GM23248 (cell line): ENCODE data around the gene TAOK1. TPM values are rescaled to one million over a fixed set of nuclear protein-coding genes. Genes with fewer than 3 reads are reported as not detected.

Source experiments
- DNase-seq: peaks from one replicate; pipeline ENCODE4 v3.0.0-alpha.2; 2015
- H2AFZ ChIP-seq: fragments of 200-600 bp; sonication (generic); 2 replicates; pipeline ENCODE4 v1.6.1; 2016; ENCODE audit warnings: antibody characterized with exemption
- H3F3A ChIP-seq: fragments of 200-600 bp; sonication (generic); 2 replicates; pipeline ENCODE4 v1.6.1; 2016; ENCODE audit warnings: mild to moderate bottlenecking, antibody characterized with exemption, mixed run types; ENCODE audit not compliant: insufficient read depth
- H3K27ac ChIP-seq: fragments of 200-600 bp; sonication (generic); 2 replicates; pipeline ENCODE4 v1.5.1; 2016; ENCODE audit warnings: mild to moderate bottlenecking
- H3K27me3 ChIP-seq: fragments of 200-600 bp; sonication (generic); replicated peaks from 2 replicates; pipeline ENCODE4 v1.6.1; 2016; ENCODE audit warnings: mild to moderate bottlenecking; ENCODE audit not compliant: insufficient read depth
- H3K36me3 ChIP-seq: fragments of 200-600 bp; sonication (generic); 2 replicates; pipeline ENCODE4 v1.6.1; 2016; ENCODE audit warnings: low read depth, mild to moderate bottlenecking
- H3K4me1 ChIP-seq: fragments of 200-600 bp; sonication (generic); 2 replicates; pipeline ENCODE4 v1.6.1; 2016; ENCODE audit warnings: mild to moderate bottlenecking; ENCODE audit not compliant: insufficient read depth
- H3K4me2 ChIP-seq: fragments of 200-600 bp; sonication (generic); one replicate; pipeline ENCODE4 v1.6.1; 2016; ENCODE audit warnings: mild to moderate bottlenecking; ENCODE audit not compliant: unreplicated experiment
- H3K4me3 ChIP-seq: fragments of 200-600 bp; sonication (generic); 2 replicates; pipeline ENCODE4 v1.5.1; 2016; ENCODE audit warnings: mild to moderate bottlenecking
- H3K79me2 ChIP-seq: fragments of 200-600 bp; sonication (generic); 2 replicates; pipeline ENCODE4 v1.6.1; 2016; ENCODE audit warnings: mild to moderate bottlenecking; ENCODE audit not compliant: insufficient read depth
- H3K9ac ChIP-seq: fragments of 200-600 bp; sonication (generic); 2 replicates; pipeline ENCODE4 v1.6.1; 2016; ENCODE audit warnings: mild to moderate bottlenecking
- H3K9me2 ChIP-seq: fragments of 200-600 bp; sonication (generic); 2 replicates; pipeline ENCODE4 v1.6.1; 2016; ENCODE audit warnings: mixed run types, mild to moderate bottlenecking, moderate library complexity; ENCODE audit not compliant: insufficient read depth
- H3K9me3 ChIP-seq: fragments of 200-600 bp; sonication (generic); one replicate; pipeline ENCODE4 v1.6.1; 2017; ENCODE audit warnings: low read depth
- H4K20me1 ChIP-seq: fragments of 200-600 bp; sonication (generic); 2 replicates; pipeline ENCODE4 v1.6.0; 2016; ENCODE audit not compliant: insufficient read depth
- EZH2 ChIP-seq: fragments of 200-600 bp; sonication (generic); IDR thresholded peaks from 2 replicates; pipeline ENCODE4 v1.6.1; 2018; ENCODE audit warnings: antibody characterized with exemption, mild to moderate bottlenecking; ENCODE audit not compliant: insufficient read depth, poor library complexity, severe bottlenecking
- EZH2phosphoT487 ChIP-seq: fragments of 200-600 bp; sonication (generic); IDR thresholded peaks from 2 replicates; pipeline ENCODE4 v1.6.1; 2018; ENCODE audit warnings: antibody characterized with exemption, moderate library complexity, mild to moderate bottlenecking, low read depth; ENCODE audit not compliant: insufficient read depth
- WGBS, 2 experiments: methylation state at CpG; one replicate each; pipeline ENCODE4 v1.1.6; 2015 to 2017; ENCODE audit warnings: low lambda C conversion rate in 2 of 2, low coverage in 1 of 2; ENCODE audit errors: missing lambda C conversion rate in 2 of 2; 5-methylcytosine and 5-hydroxymethylcytosine counted together
- in situ Hi-C: fragments of 300-500 bp; cut with MboI; formaldehyde crosslinking; loops from 2 replicates; pipeline ENCODE4 v1.15.0; 2020
- polyA plus RNA-seq: library from polyadenylated mRNA; unstranded; fragments of >200 nt; fragmentation: Nextera tagmentation; extraction: Ambion mirVana; gene quantifications from 2 replicates; pipeline ENCODE4 v1.2.1, GENCODE V29; 2016
- total RNA-seq: library from RNA; depleted of rRNA; stranded (reverse); fragments of >200 nt; shearing (Covaris generic); gene quantifications from 2 replicates; pipeline ENCODE4 v1.2.3, GENCODE V29; 2014

TAOK1 gene
- total and polyA plus RNA-seq, 2 experiments from 2014 or later, result 7.6 to 49.9 TPM

GRCh38 chr17:29412780-29413565 is 22.8 kb downstream of the TAOK1 start:
- Histone ChIP-seq H3K4me1 (peaks cover 29% of the 10 kb centered on the region), H3K9me3 (no peaks in the 10 kb centered on the region), H3K4me3 (peak overlapping the region; percentile 11; the same call in 1 of the 2 replicates), H3F3A (peaks cover 45% of the 10 kb centered on the region), H3K27ac (peak overlapping the region; percentile 59), H2AFZ (no peak overlapping the region), H3K79me2 (peaks cover 95% of the 10 kb centered on the region), H3K4me2 (peak overlapping the region; percentile 51), H3K9me2 (no peaks in the 10 kb centered on the region), H3K36me3 (no peaks in the 10 kb centered on the region), H3K27me3 (no peaks in the 10 kb centered on the region), H4K20me1 (peaks cover 32% of the 10 kb centered on the region), H3K9ac (peak overlapping the region; percentile 11; the same call in 1 of the 2 replicates)
- 21 to 24% methylated on average over 7 of the region's 7 CpGs for WGBS, 2 experiments
- TF ChIP-seq EZH2 (no peak), EZH2phosphoT487 (peak; percentile 81; the same call in 1 of the 2 replicates)
- DNase-seq, result peak; percentile 86
- in situ Hi-C loops, result no loop called here

GRCh38 chr17:29420128-29420527 is 30.0 kb downstream of the TAOK1 start:
- H3F3A ChIP-seq, result peaks cover 16% of the 10 kb centered on the region
- H2AFZ ChIP-seq, result no peak overlapping the region
- peaks cover 4% of the 10 kb centered on the region for H4K20me1 ChIP-seq
- no peaks in the 10 kb centered on the region; the same call in 1 of the 2 replicates for H3K36me3 ChIP-seq
- H3K9ac ChIP-seq, result no peak overlapping the region
- no peaks in the 10 kb centered on the region for H3K9me2 ChIP-seq
- no peak overlapping the region for H3K27ac ChIP-seq
- H3K4me1 ChIP-seq, result no peaks in the 10 kb centered on the region
- DNase-seq, result no peak
- H3K9me3 ChIP-seq, result no peaks in the 10 kb centered on the region
- H3K79me2 ChIP-seq, result peaks cover 100% of the 10 kb centered on the region
- H3K27me3 ChIP-seq, result no peaks in the 10 kb centered on the region
- TF ChIP-seq EZH2phosphoT487 (no peak), EZH2 (no peak)
- no peak overlapping the region for H3K4me3 ChIP-seq
- in situ Hi-C loops, result no loop called here
- 80 to 82% methylated on average over 6 of the region's 6 CpGs for WGBS, 2 experiments
- H3K4me2 ChIP-seq, result no peak overlapping the region

- 0 out of 2 replicates have a peak, but pooled peaks cover 3% of the 10 kb centered on the region for H3K36me3 ChIP-seq
- H3K27ac ChIP-seq, result no peak overlapping the region
- H3K4me2 ChIP-seq, result no peak overlapping the region
- H3F3A ChIP-seq, result no peaks in the 10 kb centered on the region
- no peaks in the 10 kb centered on the region for H3K4me1 ChIP-seq
- H3K27me3 ChIP-seq, result no peaks in the 10 kb centered on the region
- H3K9me3 ChIP-seq, result no peaks in the 10 kb centered on the region
- peaks cover 100% of the 10 kb centered on the region for H3K79me2 ChIP-seq
- no peak for TF ChIP-seq EZH2
- TF ChIP-seq EZH2phosphoT487, result no peak
- in situ Hi-C loops, result no loop called here
- no peak overlapping the region for H3K4me3 ChIP-seq
- WGBS, 2 experiments, result 67% methylated on average over 4 of the region's 4 CpGs
- no peaks in the 10 kb centered on the region for H3K9me2 ChIP-seq
- H3K9ac ChIP-seq, result no peak overlapping the region
- H4K20me1 ChIP-seq, result no peaks in the 10 kb centered on the region; the same call in 1 of the 2 replicates
- H2AFZ ChIP-seq, result no peak overlapping the region
- no peak for DNase-seq
These were observed 40.1 kb downstream of the TAOK1 start for GRCh38 chr17:29430275-29430674.

- Histone ChIP-seq H4K20me1 (no peaks in the 10 kb centered on the region; the same call in 1 of the 2 replicates), H3K4me1 (no peaks in the 10 kb centered on the region), H3K4me2 (no peak overlapping the region), H3K9me3 (no peaks in the 10 kb centered on the region), H3K4me3 (peak overlapping the region; percentile 29; the same call in 1 of the 2 replicates), H3K79me2 (peaks cover 100% of the 10 kb centered on the region), H2AFZ (no peak overlapping the region), H3K27me3 (no peaks in the 10 kb centered on the region), H3K9me2 (no peaks in the 10 kb centered on the region), H3K9ac (no peak overlapping the region), H3K36me3 (0 out of 2 replicates have a peak, but pooled peaks cover 3% of the 10 kb centered on the region), H3F3A (no peaks in the 10 kb centered on the region), H3K27ac (no peak overlapping the region)
- WGBS, 2 experiments, result 80 to 83% methylated on average over 4 of the region's 4 CpGs
- TF ChIP-seq EZH2, result no peak
- in situ Hi-C loops, result no loop called here
- peak; percentile 3 for DNase-seq
These were observed 43.4 kb downstream of the TAOK1 start for GRCh38 chr17:29433541-29433940.
